ENCODE data around the gene VGLL3.
"Not testable (repeated sequence)": the region's sequence is repeated elsewhere in the genome, so short reads cannot be mapped to it uniquely, and the experiment has no call there.

Gene VGLL3

DNA sequence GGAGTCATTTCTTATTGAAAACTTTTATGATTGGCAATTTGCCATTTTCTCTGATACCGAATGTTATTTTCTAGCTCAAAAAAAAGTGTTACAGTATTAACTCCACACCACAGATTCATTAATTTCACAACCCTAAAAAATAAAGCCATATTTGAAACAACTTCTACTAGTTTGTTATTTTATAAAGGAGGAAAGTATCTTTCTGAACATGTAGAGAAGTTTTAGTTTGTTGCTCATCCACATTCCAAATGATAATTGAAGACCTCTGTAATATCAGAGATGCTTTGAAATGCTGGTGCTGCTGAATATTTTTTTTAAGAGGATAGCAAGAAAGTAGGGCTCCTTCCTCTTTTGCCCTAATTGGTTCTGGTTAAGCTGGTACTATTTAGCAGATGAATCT lies 1.9 kb downstream of the VGLL3 start:
- DNase-seq, result no peak

DNA sequence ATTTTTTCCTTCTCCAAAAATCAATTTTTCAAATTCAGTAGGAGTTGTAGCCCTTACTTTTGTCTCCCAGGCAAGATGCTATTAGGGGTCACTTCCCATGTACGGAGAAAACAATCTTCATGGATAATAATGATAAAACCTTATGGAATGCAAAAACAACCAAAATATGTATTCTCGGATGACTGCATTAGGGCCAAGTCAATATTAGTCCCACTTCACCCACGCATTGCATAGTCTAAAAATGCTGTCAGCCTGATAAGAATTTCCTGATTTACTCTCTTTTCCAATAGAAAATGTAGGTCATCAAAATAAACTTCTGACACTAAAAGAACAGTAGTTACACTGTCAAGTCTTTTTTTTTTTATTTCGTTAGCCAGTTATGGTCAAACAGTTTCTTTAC lies 2.7 kb downstream of the VGLL3 start:
- peak; percentile 91 for DNase-seq

DNA sequence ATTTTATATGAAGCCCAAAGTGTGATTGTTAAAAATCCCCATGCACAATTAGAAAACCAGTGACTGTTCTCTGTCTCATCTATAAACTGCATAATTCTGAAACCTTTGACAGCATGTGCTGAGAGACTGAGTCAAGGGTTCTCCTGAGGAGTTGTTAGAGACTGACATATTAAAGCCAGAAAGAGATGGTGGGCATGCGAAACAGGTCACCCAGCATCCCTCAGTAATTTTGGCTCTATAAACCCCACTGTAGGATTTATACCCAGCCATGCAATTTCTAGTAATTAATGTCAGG lies 3.6 kb downstream of the VGLL3 start:
- DNase-seq, result no peak

DNA sequence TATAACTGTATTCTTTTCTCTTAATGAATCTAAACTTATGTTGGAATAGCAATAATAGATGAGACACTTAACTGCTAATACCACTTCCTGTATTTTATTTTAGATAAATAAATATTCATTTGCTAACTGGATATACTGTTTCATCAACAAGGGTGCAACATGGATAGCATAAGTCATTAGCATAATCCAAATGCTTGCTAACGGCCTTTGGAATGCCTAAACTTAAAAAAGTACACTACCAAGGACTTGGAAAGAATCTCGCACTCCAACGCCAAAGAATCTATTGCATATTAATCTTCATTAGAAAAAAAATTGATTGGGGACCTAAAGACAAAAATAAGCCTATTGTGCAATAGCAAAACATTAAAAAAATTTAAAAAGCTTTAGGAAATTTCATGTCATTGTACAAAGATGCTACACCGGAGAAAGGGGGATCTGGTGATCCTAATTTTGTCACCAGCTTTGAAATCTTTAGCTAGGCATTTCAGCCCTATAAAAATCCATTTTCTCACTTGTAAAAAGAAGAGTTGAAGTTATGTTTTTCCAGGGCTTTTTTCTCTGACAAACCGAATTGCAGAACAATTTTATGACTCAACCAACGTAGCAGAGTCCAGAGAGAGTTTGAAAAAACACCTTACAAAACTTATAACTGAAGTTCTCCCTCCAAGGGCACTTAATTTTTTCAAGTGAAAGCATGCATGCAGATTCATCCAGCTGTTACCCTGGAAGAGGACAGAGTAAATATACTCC lies 4.1 kb downstream of the VGLL3 start:
- peak; percentile 32 for DNase-seq

DNA sequence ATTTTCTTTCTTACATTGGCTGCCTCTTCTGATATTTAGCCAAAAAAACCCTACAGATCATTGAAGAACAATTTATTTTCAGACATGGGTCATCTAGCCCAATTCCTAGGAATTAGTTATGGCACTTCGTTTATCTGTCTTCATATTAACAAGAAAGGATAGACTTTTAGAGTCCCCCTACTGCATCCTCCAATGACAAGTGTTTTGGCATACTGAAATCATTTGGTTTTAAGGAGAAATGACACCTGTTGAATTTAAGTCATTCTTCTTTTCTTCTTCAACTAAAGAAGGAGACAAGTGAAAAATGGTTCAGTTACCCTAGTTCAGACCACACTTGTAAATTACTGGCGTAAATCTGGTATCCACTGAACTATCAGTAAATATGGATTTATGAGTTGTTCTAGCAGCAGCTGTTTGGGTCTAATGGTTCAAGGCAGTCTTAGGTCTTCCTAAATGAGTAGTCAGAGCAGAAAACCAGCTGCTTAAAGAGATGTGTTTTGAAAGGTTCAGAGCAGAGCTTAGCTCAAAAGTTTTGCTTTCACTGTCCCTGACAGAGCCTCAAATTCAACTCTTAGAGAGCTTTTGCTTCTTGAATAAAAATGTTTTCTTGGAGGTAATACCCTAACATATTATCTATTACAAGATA lies 5.6 kb downstream of the VGLL3 start:
- no peak for DNase-seq

DNA sequence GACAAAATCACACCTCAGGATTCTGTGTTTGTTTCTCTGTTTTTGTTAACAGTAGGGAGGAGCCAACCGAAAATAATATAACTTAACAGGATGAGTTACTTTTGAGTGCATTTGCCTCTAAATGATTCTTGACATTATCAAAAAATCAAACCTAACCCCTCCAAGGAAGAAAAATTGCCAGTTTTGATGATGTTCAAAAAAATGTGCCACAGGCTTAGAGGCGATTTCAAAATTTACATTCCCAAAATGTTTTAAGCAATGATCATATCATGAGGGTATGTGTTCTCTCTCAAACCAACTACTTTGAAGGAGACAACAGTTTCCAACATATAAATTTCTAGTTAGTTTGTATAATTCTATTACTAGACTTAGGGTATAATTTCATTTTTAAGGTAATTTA lies 6.7 kb downstream of the VGLL3 start:
- peak; percentile 54 for DNase-seq

DNA sequence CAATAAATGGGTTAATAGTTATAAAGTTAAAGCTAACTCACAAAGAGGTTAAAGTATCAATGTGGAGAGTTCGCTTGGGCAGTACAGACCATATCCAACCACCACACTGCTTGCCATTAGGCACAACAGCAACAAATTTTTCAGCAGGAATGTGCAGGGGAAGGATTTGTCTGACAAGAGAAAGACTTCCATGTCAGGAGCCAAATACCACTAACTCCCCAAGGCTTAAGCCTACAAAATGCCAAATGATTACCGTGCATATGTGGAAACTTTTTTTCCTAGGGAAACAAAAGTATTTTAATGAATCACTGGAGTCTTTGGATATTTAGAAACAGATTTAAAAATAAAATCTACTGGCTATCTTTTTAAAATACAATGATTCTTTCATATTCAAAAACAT lies 8.1 kb downstream of the VGLL3 start:
- DNase-seq, result peak; percentile 74

DNA sequence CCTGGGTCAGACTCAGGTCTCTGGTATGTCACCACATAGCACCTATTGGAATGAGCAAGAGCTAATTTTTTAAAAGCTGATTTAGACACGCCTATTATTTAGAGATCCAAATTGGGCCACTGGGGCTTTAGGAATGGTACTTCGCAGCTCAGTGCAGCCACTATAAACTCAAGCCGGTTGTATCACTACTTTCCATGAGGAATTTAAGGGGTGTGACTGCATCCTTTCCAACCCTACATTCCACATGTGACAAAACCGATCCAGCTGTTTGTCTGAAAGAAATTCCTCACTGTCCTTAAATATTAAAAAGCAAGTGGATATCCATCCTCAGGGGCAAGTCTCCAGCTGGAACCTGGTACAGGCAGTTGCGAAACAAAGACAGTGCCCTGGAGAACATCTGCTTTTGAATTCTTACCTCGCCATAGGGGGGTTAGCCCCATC lies 12.8 kb downstream of the VGLL3 start:
- DNase-seq, result no peak

DNA sequence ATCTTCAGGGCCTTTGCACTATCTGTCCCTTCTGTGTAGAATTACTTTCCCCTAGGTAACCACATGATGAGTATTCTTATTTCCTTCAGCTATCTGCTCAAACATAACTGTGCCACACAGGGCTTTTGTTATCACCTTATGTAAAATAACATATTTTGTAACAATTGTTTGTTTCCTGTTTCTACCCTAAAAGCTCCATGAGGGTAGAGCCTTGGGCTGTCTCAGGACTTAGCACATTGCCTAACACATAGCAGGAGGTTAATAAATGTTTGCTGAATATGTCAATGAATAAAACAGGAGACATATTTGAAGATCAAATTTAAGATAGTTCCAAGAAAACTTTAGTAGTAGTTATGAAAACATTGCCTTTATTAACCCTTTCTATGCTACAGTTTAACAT lies 14.7 kb downstream of the VGLL3 start:
- no peak for DNase-seq

DNA sequence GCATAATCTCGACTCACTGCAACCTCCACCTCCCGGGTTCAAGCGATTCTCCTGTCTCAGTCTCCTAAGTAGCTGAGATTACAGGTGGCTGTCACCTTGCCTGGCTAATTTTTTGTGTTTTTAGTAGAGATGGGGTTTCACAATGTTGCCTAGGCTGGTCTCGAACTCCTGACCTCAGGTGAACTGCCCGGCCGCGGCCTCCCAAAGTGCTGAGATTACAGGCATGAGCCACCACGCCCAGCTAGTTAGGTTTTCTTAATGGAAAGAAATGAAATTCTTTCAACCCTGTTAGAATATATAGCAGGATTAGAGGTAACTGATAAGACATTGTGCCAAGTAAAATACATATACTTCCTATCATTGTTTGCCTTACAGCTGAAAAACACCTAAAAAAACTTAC lies 16.8 kb downstream of the VGLL3 start:
- not testable (repeated sequence) for DNase-seq

DNA sequence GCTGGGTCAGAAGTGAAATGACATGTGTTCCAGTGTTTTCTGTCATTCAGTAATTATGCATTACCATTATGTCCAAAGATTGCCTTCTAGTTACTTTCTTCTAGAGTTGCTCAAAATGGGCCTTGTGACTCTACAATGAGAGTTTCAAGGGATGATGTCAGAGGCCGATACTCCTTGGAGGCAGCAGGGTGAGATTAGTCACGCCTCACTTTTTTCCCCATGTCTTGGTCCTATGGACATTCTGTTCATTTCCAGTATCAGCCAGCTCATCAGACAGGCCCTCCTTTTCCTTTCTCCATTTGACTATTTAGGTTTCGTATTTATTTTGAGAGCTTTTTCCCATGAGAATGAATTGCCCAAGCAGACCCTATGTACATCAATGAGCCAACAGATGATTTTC lies 17.5 kb downstream of the VGLL3 start:
- peak; percentile 89 for DNase-seq

DNA sequence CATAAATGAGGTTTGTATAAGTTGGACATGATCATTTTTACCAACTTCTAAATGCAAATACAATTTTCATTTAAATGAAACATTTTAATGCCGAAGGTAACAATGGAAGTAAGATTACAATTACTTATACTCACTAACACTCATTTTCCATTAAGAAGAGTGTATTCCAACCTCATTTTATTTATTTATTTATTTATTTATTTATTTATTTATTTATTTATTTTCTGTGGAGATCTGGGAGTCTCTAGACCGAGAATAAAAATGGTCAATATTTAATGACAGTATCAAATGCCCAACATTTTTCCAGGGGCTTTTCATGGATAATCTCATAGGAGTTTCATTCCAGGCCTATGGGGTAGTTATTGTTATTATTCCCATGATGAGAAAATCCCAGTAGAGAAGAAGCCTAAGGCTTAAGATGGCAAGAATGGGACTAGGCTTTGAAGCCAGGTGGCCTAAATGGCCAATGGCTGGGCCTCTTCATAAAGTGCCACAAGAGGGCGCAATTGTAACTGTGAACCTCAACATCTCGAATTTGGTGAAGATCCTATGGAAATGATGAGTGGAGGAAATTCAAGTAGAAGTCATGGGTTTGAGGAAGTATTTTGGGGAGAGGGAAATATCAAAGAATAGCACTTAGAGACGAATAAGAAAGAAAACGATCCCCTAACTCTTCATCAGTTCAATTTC lies 21.3 kb downstream of the VGLL3 start:
- DNase-seq, result no peak

DNA sequence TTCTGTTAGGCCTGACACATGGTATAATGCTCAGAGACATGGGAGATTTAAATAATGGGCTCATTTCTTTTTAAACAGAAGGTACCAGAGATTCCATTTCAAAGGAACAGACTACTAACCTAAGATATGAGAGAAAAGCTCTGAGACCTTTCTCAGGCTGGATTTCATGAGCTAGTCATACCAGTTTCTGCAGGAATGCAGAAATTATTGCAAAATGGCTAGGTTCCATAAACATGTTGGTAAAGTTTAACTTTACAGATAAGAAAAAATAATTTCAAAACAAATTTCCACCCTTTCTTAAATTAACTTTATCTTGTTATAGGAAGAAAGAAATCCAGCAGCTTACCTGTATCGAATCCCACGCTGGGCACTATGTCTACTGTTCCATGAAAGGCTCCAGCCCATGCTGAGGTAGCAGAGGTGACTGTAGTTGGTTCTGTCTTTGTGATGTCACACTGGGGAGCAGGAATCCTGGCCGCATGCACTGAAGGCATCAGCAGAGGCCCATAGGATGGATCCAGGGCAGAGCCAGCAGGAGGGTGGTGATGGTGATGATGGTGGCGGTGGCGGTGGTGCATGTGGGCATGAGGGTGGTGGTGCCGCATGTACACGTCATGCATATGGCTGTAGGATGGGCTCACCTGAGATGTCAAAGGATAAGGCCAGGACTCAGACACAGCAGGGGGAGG lies 22.6 kb downstream of the VGLL3 start:
- DNase-seq, result no peak

DNA sequence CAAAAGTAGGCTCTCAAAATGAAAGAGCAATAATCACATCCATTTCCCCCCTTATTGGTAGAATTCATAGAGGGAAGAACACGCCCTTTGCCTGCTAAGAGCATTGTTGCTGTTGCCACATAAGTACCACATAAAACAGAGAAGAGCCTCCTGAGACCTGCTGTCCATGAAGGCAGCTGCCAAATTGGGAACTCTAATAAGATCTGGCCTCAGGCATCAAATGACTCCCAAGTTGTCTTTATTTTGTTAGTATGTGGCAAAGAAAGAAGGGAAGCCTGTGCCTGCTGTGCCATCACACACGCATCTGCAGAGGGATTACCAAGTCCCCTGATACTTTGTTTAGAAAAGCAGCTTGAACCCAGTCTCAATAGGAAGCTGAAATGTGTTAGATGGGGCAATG lies 23.9 kb downstream of the VGLL3 start:
- DNase-seq, result no peak

DNA sequence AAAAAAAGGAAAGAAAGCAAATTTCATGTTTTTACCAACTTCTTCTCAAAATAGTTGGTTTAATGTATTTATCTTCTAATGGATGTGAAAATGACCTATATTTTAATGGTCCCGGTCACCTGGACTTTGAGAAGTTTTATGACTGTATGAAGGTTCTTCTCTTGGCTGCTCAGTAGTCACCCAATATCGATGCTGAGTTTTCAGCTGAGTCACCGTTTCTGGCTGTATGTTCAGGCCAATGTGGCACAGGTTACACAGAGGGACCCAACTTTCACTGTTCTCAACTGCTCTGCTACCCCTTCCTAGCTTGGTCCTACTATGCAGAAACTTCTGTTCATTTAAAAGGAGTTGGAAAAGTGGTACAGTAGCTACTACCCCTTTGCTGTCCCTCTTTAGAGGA lies 25.8 kb downstream of the VGLL3 start:
- DNase-seq, result no peak

DNA sequence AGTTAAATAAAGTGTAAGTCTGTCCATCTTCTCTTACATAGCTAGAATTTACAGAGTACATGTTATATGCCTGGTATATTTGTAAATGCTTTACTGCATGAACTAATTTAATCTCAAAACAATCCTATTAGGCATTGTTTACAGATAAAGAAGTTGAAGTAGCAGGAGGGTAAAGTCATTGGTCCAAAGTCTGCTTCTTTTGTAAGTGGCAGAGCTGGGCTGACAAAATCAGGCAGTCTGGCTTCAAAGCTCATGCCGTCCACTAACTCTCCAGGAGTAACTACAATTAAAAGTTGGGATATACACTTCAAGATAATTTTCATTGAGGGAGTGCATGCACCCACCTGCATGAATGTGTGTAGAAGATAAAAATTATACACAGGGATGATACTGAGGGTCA lies 27.3 kb downstream of the VGLL3 start:
- DNase-seq, result no peak

DNA sequence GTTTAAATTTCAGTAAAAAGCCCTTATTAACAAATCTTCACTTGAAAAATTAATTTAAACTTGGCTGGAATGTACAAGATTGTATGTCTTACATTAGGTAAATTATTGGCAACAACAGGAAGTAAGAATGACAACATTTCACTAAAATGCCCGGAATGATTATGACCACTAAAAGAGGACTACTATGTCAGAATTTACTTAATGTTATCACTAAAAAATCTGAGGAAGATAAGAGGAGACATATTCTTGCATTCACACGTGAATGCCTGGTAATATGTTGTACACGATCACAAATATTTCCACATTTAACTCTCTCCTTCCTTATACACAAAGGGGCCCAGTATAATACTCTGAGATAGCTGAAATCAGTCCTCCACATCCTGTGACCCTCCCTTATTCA lies 29.7 kb downstream of the VGLL3 start:
- peak; percentile 58 for DNase-seq

DNA sequence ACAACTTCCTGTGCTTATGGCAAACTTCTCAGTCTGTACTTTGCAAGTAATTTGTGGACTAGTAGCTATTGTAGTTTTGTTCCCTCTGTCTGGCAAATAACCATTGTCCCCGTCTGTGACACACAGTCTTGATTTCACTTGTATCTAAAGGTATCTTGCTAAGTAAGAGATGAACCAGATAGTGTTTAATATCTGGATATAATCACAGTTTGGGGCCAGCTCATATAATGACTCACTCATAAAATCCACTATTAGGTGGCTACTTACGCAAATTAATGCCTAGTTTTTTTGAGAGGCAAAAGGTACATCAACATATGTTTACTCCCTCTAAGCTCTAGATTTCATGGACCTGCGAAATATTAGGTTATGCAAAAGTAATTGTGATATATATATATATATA lies 30.4 kb downstream of the VGLL3 start:
- DNase-seq, result no peak

DNA sequence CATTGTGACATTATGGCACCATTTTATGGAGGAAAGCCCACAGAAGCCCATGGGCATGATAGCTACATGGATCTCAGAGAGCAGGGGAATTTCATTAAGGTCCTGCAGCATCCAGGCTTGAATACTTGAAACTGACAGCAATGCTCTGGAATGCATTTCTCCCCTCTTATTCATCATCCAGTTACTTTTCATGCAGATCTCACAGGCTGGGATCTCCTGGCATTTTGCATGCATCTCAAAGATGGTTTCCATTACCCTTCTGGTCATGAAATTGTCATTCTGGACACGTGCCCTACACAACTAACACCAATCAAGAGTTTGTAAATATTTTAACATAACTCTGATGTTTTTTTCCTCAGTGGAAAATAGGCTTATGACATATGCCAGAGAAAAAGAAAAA lies 32.4 kb downstream of the VGLL3 start:
- DNase-seq, result peak; percentile 81

DNA sequence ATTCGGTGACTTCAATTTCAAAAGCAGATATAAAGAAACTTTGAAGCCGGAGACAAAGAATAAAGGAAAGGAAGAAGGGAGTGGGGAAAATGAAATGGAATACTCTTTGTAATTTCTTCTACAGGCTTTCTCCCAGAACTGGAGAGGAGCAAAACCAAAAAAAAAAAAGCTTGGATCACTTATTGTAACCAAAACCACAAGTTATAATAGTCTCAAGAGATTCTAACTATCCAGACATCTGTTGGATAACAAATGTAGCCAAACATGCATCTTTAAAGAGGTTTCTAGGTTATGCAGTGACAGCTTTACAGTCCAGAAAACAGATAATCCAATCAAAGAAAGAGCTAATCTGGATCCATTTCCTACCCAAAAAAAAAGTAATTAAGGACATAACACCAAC lies 36.2 kb downstream of the VGLL3 start:
- no peak for DNase-seq

DNA sequence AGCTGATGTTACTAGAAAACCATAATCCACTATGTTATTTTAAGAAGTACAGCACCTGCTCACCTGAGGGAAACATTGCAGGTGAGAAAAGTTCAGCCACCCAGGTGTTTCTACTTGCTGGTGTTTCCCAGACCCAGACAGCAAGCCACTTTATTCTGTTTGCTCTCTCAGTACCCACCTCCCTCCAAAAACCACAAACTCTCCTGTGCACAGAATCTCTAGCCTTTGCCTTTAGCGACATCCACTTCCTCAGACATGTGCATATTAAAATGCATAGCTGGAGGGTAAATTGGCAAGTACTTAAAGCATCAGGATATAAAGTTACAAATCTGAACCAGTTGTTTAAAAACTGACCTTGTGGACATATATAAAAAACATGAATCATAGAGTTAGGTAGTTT lies 36.7 kb downstream of the VGLL3 start:
- DNase-seq, result peak; percentile 13

DNA sequence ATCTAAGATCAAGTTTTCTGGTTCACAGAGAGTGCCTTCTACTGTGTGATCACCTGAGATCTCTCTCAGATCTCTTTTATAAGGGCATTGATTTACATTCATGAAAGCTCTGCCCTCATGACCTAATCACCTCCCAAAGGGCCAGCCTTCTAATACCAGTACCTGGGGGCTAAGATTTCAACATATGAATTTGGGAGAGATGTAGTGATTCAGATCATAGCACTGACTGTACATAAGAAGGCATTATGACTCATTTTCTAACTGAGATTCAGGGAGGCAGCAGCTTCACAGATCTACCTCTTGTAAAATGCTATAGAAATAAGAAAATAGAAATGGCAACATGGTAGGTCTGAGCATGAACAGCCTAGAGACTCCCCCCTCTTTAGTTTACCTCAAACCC lies 39.6 kb downstream of the VGLL3 start:
- peak; percentile 72 for DNase-seq

DNA sequence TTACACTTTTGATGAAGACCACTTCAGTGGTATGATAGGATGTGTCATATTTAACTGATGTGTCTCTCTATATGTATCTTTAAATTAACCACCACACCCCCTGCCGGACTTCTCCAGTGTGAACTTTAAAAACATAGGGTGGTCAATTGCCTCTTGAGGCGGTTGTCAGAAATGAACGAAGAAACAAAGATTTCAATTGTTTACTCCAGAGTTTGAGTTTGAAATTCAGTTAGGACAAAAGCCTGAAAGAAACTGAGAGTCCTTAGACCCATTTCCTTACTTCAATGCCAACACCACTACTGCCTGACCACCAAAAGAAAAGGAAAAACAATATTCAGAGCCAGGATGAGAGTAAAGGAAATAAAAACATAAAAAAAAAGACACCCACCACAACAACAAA lies 40.2 kb downstream of the VGLL3 start:
- DNase-seq, result no peak

DNA sequence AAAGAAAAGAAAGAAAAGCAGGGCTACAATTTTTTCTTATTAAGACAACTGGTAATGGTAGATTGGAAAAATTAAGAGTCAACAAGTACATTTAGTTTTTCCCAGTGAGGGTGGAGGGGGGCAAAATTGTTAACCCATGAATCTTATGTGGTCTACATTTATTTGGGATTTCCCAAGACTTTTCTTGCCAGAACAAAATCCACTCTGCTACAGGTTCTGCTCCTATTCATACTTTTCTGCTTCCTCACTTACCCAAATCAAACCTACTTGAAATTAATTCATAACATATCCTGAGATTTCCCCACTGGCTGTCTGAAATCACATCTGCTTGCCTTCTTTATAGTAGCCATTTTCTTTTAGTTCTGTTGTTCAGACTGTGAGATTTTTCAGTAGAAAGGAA lies 41.1 kb downstream of the VGLL3 start:
- DNase-seq, result no peak

Data from NCI-H226 (cell line).